ENCODE measurements around the gene OR5B3.

The OR5B3 gene

DNA sequence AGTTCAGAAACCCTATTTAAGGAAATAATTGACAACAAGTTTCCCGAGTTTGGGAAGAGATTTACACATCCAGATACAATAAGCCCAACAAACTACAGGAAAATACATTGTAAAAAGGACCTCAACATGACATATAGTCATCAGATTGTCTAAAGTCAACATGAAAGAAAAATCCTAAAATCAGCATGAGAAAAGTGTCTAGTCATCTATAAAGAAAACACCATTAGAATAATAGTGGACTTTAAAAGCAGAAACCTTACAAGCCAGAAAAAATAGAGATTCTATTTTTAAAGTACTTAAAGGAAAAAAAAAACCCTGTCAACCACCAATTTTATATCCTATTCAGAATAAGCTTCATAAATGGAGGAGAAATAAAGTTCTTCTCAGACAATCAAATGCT, 22.6 kb upstream of the OR5B3 start:
- TF ChIP-seq, protein P1, sequence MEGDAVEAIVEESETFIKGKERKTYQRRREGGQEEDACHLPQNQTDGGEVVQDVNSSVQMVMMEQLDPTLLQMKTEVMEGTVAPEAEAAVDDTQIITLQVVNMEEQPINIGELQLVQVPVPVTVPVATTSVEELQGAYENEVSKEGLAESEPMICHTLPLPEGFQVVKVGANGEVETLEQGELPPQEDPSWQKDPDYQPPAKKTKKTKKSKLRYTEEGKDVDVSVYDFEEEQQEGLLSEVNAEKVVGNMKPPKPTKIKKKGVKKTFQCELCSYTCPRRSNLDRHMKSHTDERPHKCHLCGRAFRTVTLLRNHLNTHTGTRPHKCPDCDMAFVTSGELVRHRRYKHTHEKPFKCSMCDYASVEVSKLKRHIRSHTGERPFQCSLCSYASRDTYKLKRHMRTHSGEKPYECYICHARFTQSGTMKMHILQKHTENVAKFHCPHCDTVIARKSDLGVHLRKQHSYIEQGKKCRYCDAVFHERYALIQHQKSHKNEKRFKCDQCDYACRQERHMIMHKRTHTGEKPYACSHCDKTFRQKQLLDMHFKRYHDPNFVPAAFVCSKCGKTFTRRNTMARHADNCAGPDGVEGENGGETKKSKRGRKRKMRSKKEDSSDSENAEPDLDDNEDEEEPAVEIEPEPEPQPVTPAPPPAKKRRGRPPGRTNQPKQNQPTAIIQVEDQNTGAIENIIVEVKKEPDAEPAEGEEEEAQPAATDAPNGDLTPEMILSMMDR (IDR thresholded peaks at IDR 0.05) = no peak

DNA sequence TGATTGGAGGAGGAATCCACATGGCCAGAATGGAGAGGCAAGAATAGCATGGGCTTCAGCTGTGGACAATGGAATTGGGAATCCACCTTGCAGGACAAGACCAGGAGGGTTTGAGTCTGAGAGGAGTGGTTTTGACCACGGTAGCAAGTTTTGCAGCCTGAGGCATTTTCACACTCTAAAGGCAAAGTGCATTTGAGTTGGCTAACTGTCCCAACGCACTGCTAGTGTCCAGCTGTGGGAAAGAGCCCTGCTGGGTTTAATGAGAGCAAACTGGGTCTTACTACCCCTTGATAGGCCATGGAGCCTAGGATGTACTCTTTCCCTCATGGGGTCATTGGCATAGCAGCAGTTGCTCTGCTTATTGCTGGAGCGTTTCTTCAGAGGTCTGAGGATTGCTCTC, 21.3 kb upstream of the OR5B3 start, which contains the start of gene OR5B2:
Gene OR5B2, minus strand, starts transcription at position 101 of the 400 bp plus-strand sequence. CDS start 4,860 bp downstream, outside the sequence.
- TF ChIP-seq, protein P1 (IDR thresholded peaks at IDR 0.05) = no peak

DNA sequence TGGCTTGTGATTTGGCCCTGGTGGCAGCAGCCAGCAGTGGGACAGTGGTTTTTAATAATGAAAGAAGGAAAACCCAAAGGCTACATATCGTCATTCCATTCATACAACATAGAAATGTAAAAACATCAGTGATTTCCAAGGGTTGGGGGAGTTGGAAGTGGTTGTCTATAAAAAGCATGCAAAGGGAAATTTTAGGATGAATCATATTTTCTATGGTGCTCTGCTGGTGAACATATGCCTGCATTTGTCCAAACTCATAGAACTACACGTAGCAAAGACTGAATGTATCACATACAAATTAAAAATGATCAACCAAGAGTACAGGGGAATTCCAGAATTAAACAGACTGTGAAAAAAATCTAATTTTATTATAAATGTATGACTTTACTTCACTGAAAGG, 11.1 kb downstream of the OR5B3 start:
- TF ChIP-seq, protein P1 (IDR thresholded peaks at IDR 0.05) = no peak

DNA sequence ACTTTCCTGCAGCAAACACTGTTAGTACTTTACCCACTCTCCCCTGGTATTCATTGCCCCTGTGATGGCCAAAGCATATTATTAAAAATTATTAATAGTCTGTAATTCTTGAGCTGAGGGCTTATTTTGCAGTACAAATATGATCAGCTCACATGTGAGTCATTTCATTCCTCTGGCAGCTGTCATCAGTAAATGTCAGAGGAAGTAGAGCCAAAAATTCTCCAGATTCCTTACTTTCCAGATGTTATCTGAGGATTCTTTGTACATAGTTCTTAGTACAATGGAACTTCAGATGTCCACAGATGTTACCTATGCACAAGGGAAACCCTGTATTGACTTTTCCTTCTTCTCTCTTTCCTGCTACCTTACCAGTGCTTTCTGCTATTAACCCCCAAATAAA, 12.5 kb downstream of the OR5B3 start:
- TF ChIP-seq, protein P1 (IDR thresholded peaks at IDR 0.05) = no peak

DNA sequence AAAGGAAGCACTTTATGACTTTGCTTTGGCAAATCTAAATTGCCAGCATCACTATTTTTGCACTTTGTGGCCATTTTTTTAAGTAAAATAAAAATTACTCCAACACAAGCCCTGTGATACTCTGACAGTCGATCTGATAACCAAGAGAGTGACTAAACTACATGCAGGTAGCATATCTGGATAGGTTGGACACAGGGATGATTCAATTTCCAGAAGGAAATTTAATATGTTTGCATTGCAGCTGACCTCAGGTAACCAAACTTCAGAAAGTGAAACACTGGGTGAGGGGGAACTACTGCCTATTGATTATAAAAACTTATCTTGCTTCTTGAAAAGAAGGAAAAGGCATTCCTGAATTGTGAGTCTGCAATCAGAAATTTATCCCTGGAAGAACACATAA, 13.9 kb downstream of the OR5B3 start:
- TF ChIP-seq, protein P1 (IDR thresholded peaks at IDR 0.05) = no peak

DNA sequence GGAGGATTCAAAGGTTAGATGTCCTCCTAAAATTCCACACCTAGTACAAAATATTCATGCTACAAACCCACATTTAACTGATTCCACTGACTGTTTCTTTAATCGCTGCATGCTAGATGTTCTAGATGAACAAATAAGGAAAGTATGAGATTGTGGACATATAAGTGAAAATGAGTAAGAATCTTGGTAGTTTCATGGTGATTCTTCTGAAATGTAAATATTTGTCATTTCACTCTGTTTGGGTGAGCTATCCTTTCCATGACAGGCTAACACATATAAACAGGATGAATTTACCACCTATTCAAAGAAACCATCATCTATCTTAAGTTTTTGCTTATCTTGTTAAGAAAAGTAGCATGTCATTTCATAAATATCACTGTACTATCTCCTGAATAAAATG, 14.8 kb downstream of the OR5B3 start:
- TF ChIP-seq, protein P1 (IDR thresholded peaks at IDR 0.05) = no peak

DNA sequence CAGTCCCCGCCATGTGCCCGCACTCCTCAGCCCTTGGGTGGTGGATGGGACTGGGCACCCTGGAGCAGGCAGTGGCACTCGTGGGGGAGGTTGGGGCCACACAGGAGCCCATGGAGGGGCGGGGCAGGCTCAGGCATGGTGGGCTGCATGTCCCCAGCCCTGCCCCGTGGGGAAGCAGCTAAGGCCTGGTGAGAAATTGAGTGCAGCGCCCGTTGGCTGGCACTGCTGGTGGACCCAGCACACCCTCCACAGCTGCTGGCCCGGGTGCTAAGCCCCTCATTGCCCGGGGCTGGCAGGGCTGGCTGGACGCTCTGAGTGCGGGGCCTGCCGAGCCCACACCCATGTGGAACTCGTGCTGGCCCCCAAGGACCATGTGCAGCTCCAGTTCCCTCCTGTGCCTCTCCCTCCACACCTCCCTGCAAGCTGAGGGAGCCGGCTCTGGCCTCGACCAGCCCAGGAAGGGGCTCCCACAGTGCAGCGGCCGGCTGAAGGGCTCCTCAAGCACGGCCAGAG, 16.1 kb downstream of the OR5B3 start:
- TF ChIP-seq, protein P1 (IDR thresholded peaks at IDR 0.05) = no peak

DNA sequence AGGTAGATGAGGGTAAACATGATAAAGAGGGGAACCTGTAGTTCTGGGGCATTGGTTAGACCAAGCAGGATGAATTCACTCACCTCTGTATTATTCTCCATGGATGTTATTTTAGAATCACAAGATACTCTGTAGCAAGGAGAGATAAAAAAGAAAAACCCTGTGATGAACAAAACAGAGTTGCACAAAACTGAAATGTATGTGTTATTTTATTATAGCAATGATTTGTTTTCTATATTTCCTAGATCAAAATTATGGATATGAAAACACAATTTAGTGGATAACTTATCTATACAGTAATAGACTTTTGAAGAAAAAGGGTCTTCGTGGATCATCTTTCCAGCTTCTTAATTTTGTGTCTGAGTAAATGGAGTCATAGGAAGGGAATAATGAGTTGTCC, 47.7 kb downstream of the OR5B3 start, which contains the start of gene OR5B17:
Gene OR5B17, minus strand, starts transcription at position 101 of the 400 bp plus-strand sequence. Its CDS starts 0 bp downstream, at position 101.
- TF ChIP-seq, protein P1 (IDR thresholded peaks at IDR 0.05) = no peak

Data from LNCAP (cell line).